Osteoblast (primary cell): ENCODE measurements around the gene TCF4. TPM values are rescaled to one million over a fixed set of nuclear protein-coding genes. Genes with fewer than 3 reads are reported as not detected.

Experiments
- DNase-seq: peaks from one replicate; pipeline ENCODE4 v3.0.0; 2011; ENCODE audit warnings: low spot score, mixed read lengths; ENCODE audit not compliant: insufficient read length; ENCODE audit errors: missing footprints
- H2AFZ ChIP-seq: 2 replicates; pipeline ENCODE4 v1.6.0; 2011; ENCODE audit warnings: mild to moderate bottlenecking, low read length
- H3K27ac ChIP-seq: 2 replicates; pipeline ENCODE4 v1.5.1; 2011; ENCODE audit warnings: mild to moderate bottlenecking, low read depth, low read length, moderate library complexity
- H3K27me3 ChIP-seq: 2 replicates; pipeline ENCODE4 v1.6.0; 2012; ENCODE audit warnings: mild to moderate bottlenecking, control low read depth, inconsistent platforms, low read length, moderate library complexity; ENCODE audit not compliant: insufficient read depth
- H3K36me3 ChIP-seq: 2 replicates; pipeline ENCODE4 v1.5.1; 2011; ENCODE audit warnings: mild to moderate bottlenecking, low read length, control low read depth, moderate library complexity; ENCODE audit not compliant: insufficient read depth
- H3K4me1 ChIP-seq: 2 replicates; pipeline ENCODE4 v1.5.1; 2011; ENCODE audit warnings: mild to moderate bottlenecking, low read length, control low read depth, moderate library complexity; ENCODE audit not compliant: insufficient read depth
- H3K4me2 ChIP-seq: 2 replicates; pipeline ENCODE4 v1.6.0; 2011; ENCODE audit warnings: mild to moderate bottlenecking, low read length; ENCODE audit not compliant: insufficient read depth
- H3K4me3 ChIP-seq: fragments of 200-600 bp; sonication (generic); 3 replicates; pipeline ENCODE4 v1.5.1; 2012; ENCODE audit warnings: mild to moderate bottlenecking, low read length, inconsistent platforms; ENCODE audit not compliant: insufficient read depth
- H3K79me2 ChIP-seq: 2 replicates; pipeline ENCODE4 v1.6.0; 2012; ENCODE audit warnings: mild to moderate bottlenecking, low read length, control low read depth, inconsistent platforms; ENCODE audit not compliant: insufficient read depth
- H3K9me3 ChIP-seq: 2 replicates; pipeline ENCODE4 v1.5.1; 2011; ENCODE audit warnings: low read depth, low read length, control low read depth
- H4K20me1 ChIP-seq: 2 replicates; pipeline ENCODE4 v1.6.0; 2012; ENCODE audit warnings: mild to moderate bottlenecking, low read length, control low read depth; ENCODE audit not compliant: insufficient read depth
- CTCF ChIP-seq: IDR thresholded peaks from 2 replicates; pipeline ENCODE4 v1.5.1; 2011; ENCODE audit warnings: mild to moderate bottlenecking, low read depth, low read length, moderate library complexity; ENCODE audit errors: extremely low read depth
- total RNA-seq: library from RNA; depleted of rRNA; stranded (reverse); fragments of >200 nt; gene quantifications from 2 replicates; pipeline ENCODE4 v1.2.3, GENCODE V29; 2012

The TCF4 gene
- total RNA-seq, 1 donor = 87.2 TPM

DNA sequence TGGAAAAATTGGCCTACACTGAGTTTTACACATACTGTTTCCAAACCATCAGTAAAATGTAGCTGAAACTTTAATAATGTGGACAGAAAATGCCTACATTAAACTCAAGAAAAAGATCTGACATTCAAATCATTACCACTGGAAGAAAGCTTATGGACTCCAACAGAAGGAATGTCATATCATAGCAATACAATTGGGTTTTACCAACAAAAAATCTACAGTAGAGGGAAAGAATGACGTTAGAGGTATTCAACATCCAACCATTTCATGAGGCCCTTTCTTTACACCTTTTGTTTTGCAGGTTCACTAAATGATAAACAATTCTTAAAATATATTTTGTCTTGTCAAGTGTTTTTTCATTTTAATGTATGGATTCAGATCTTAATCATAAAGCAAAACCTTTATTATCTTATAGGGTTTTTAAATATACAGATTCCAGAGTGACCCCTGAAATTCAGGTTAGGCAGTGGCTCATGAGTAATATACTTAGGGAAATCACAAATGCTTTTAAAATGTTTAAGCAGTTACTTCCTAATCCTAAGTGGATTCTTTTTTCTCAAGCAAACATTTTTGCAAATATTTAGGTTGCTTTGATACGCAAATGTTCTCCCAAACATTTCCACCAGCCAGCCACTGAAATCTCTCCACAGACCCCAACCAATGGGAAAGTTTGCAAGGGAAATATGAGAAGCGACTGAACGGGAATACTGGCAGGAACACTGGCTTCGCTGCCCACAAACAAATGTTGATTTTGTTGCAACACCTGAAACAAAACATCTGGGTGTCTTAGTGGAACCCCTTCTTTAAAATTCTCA, 168.7 kb downstream of the TCF4 start:
- Histone ChIP-seq H3K4me1 (peaks cover 29% of the 10 kb centered on the region), H4K20me1 (no peaks in the 10 kb centered on the region), H2AFZ (no peak overlapping the region), H3K9me3 (no peaks in the 10 kb centered on the region), H3K4me3 (peak overlapping the region; percentile 70), H3K79me2 (peaks cover 64% of the 10 kb centered on the region), H3K36me3 (no peaks in the 10 kb centered on the region), H3K27ac (peak overlapping the region; percentile 88), H3K4me2 (peak overlapping the region; percentile 83), H3K27me3 (no peaks in the 10 kb centered on the region)
- no peak for TF ChIP-seq CTCF
- no peak for DNase-seq

DNA sequence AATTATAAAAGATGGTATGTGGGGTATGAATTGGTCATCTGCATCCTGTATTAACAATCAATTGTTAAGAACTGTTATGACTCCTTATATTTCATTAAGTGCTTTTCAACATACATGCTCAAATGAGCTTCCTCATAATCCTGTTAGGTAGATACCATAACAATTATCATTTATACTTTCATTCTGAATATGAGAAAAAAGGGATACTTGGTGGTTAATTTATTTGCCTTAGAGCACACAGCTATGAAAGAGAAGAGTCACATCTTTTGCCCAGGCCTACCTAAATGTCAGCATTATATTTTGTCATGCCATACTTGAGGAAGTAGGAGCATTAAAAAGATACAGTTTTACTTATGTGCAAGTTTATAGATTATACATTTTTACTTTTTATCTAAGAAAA, 169.6 kb downstream of the TCF4 start:
- no peak overlapping the region for H3K27ac ChIP-seq
- H3K27me3 ChIP-seq = no peaks in the 10 kb centered on the region
- no peak overlapping the region for H3K4me2 ChIP-seq
- H3K9me3 ChIP-seq = no peaks in the 10 kb centered on the region
- H3K79me2 ChIP-seq = peaks cover 60% of the 10 kb centered on the region
- no peak for DNase-seq
- no peaks in the 10 kb centered on the region for H4K20me1 ChIP-seq
- H3K4me3 ChIP-seq = no peak overlapping the region
- H3K4me1 ChIP-seq = peaks cover 30% of the 10 kb centered on the region
- no peaks in the 10 kb centered on the region for H3K36me3 ChIP-seq
- TF ChIP-seq CTCF = no peak
- H2AFZ ChIP-seq = no peak overlapping the region

DNA sequence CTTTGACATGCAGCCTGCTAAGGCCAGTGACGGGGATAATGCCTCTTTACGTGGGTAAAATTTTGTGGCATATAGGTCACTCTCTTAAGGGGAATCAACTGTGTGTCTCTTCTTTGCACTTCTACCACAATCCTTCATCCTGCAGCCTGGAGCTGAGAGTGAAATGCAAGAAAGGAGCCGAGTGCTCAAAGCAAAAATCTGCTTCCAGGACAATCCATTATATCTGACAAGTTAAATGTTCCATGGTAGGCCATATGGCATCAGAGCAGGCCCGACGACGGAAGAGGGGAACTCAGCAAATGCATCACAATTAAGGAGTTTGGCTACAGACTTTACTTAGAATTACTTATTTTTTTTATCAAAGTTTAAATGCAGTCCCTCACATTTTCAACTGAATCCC, 171.2 kb downstream of the TCF4 start:
- DNase-seq = no peak
- Histone ChIP-seq H3K36me3 (no peaks in the 10 kb centered on the region), H3K27ac (no peak overlapping the region), H3K4me2 (no peak overlapping the region), H2AFZ (no peak overlapping the region), H3K79me2 (peaks cover 59% of the 10 kb centered on the region), H3K9me3 (no peaks in the 10 kb centered on the region), H4K20me1 (no peaks in the 10 kb centered on the region), H3K4me3 (no peak overlapping the region), H3K27me3 (no peaks in the 10 kb centered on the region), H3K4me1 (peaks cover 28% of the 10 kb centered on the region)
- TF ChIP-seq CTCF = no peak

DNA sequence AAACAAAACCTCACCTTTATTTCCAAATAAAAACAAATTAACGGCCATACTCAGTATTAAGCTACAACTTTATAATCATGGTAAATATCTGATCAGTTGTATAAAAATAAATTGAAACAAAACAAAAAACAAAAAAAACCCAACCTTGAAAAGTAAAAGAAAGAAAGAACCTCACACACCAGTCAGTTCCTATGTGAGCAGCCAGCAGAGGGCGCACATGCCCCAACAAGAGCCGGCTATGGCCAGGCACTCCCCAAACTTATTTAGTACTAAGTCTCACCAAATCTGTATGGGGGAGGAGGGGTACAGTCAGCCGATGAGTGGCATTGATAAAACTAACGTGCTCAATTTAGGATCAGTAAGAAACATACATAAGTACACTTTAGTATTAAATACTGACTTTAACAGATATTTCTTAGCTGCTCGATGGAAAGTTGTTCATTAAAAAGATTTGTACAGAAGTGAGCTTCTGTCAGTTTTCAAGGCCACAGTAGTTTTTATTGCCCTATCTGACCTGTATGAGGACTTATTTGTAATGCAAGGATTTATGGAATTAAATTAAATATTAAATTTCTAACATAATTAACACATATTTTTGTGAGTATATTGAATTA, 172.6 kb downstream of the TCF4 start:
- Histone ChIP-seq H2AFZ (no peak overlapping the region), H3K4me1 (peaks cover 17% of the 10 kb centered on the region), H3K79me2 (peaks cover 63% of the 10 kb centered on the region), H3K27me3 (no peaks in the 10 kb centered on the region), H3K4me2 (peak overlapping the region; percentile 63), H4K20me1 (no peaks in the 10 kb centered on the region), H3K4me3 (no peak overlapping the region), H3K36me3 (no peaks in the 10 kb centered on the region), H3K27ac (no peak overlapping the region), H3K9me3 (no peaks in the 10 kb centered on the region)
- TF ChIP-seq CTCF = peak; percentile 97
- DNase-seq = peak; percentile 39
